ENCODE data around the gene EIF2A.

GRCh38 chr3:150544041-150544440 lies 2.5 kb upstream of the EIF2A start:
- TF ChIP-seq CTCF (conservative IDR thresholded peaks at IDR 0.05 in 1 of 2, IDR thresholded peaks at IDR 0.05 in 1 of 2; ENCODE audit: low read depth in 1 of 2, low read length in 2 of 2) (no peak), EZH2 (IDR thresholded peaks at IDR 0.05; ENCODE audit: low read length, missing control alignments) (no peak)
